Measurements from ENCODE around the gene OR13H1. TPM values are rescaled to one million over a fixed set of nuclear protein-coding genes. Genes with fewer than 3 reads are reported as not detected.
A peak's percentile ranks its signal among the peaks of the same experiment; 100 is the strongest.

The OR13H1 gene
- total RNA-seq, 1 experiment from 2014 or later, result not detected

DNA sequence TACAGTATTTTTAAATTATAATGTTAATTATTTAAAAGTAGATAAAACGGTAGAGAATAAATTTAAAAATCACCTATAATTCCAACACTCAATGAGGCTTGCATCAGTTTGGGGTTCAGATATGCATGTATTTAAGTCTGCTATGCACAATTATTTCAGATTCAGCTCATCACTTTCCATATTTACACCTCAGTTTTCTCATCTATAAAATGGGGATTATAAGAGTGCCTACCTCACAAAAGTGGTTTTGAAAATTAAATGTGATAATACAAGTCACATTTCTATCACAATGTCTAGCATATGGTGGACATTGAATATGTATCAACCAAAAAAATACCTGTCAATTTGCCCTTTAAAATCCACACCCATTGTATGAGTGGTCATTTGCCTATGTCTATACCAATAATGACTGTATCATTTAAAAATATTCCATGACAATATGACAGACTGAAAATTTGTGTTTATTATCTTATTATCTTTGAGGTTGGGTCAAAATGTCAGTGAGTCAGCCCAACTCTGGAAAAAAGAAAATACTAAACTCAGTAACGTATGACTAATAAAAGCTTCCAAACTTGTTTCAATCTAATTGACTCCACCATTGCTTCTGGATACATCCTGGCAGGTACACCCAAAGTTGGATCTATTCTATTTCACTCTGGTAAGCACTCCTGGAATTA lies 20.8 kb downstream of the OR13H1 start:
- intact Hi-C loops (cut with micrococcal nuclease; ENCODE audit: unreplicated experiment), result no loop called here
- POLR2A ChIA-PET (ENCODE audit: low non-redundant PET), result no interaction called here
- BruUV-seq (replicated peaks), result no TSS peak

DNA sequence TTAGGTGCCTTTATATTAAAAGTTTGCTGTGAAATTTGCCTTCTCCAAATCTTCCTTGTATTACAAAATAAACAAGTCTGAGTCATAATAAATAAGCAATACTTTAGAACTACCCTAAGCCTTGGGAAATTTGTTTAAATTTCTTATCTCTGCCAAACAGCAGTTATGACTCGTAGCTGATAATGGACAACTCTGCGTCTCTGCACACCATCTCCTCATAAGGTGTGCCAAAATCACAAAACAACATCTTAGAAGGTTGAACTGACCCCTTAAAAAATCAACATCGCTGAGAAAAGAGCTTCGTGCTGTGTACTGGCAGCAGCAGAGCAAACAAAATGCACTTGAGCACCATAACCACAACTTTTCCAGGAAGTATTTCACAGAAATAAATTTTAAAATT lies 22.0 kb downstream of the OR13H1 start:
- no peak for DNase-seq (ENCODE audit: low spot score)
- Histone ChIP-seq H3K36me3 (ENCODE audit: insufficient read depth, low read length, poor library complexity, severe bottlenecking) (no peaks in the 10 kb centered on the region), H3K9me3 (ENCODE audit: low read depth, low read length, poor library complexity, severe bottlenecking) (no peaks in the 10 kb centered on the region), H3K27me3 (replicated peaks; ENCODE audit: insufficient read depth, low read depth, low read length, poor library complexity) (peaks cover 3% of the 10 kb centered on the region), H3K27ac (ENCODE audit: low read depth, low read length, poor library complexity, severe bottlenecking) (no peak overlapping the region), H3K4me3 (ENCODE audit: low read depth, low read length, poor library complexity, severe bottlenecking) (no peak overlapping the region), H3K4me1 (ENCODE audit: insufficient read depth, low read length, poor library complexity, severe bottlenecking) (no peaks in the 10 kb centered on the region)
- no TSS peak for BruUV-seq (replicated peaks)
- ChIA-PET CTCF (interaction anchor here (0.6 kb wide), 1 partner anchor 821 kb away, joined by 7 read pairs; no protein-coding TSS in a partner anchor), POLR2A (ENCODE audit: low non-redundant PET) (no interaction called here)
- intact Hi-C loops (cut with micrococcal nuclease; ENCODE audit: unreplicated experiment), result no loop called here
- TF ChIP-seq, protein P1, sequence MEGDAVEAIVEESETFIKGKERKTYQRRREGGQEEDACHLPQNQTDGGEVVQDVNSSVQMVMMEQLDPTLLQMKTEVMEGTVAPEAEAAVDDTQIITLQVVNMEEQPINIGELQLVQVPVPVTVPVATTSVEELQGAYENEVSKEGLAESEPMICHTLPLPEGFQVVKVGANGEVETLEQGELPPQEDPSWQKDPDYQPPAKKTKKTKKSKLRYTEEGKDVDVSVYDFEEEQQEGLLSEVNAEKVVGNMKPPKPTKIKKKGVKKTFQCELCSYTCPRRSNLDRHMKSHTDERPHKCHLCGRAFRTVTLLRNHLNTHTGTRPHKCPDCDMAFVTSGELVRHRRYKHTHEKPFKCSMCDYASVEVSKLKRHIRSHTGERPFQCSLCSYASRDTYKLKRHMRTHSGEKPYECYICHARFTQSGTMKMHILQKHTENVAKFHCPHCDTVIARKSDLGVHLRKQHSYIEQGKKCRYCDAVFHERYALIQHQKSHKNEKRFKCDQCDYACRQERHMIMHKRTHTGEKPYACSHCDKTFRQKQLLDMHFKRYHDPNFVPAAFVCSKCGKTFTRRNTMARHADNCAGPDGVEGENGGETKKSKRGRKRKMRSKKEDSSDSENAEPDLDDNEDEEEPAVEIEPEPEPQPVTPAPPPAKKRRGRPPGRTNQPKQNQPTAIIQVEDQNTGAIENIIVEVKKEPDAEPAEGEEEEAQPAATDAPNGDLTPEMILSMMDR (conservative IDR thresholded peaks at IDR 0.05; ENCODE audit: low read depth, low read length), result no peak
- TF ChIP-seq EZH2 (IDR thresholded peaks at IDR 0.05; ENCODE audit: borderline replicate concordance, low read depth, low read length, poor library complexity, severe bottlenecking), result no peak

More for the DNA sequence above, 20.8 kb downstream of the OR13H1 start:
- Histone ChIP-seq H3K4me3 (ENCODE audit: low read depth, low read length, poor library complexity, severe bottlenecking) (no peak overlapping the region), H3K27ac (ENCODE audit: low read depth, low read length, poor library complexity, severe bottlenecking) (no peak overlapping the region), H3K27me3 (replicated peaks; ENCODE audit: insufficient read depth, low read depth, low read length, poor library complexity) (peaks cover 3% of the 10 kb centered on the region), H3K36me3 (ENCODE audit: insufficient read depth, low read length, poor library complexity, severe bottlenecking) (no peaks in the 10 kb centered on the region), H3K4me1 (ENCODE audit: insufficient read depth, low read length, poor library complexity, severe bottlenecking) (no peaks in the 10 kb centered on the region), H3K9me3 (ENCODE audit: low read depth, low read length, poor library complexity, severe bottlenecking) (no peaks in the 10 kb centered on the region)
- DNase-seq (ENCODE audit: low spot score), result no peak
- no peak for TF ChIP-seq EZH2 (IDR thresholded peaks at IDR 0.05; ENCODE audit: borderline replicate concordance, low read depth, low read length, poor library complexity, severe bottlenecking)
- TF ChIP-seq, protein P1 (conservative IDR thresholded peaks at IDR 0.05; ENCODE audit: low read depth, low read length), result no peak
- CTCF ChIA-PET, result no interaction called here

DNA sequence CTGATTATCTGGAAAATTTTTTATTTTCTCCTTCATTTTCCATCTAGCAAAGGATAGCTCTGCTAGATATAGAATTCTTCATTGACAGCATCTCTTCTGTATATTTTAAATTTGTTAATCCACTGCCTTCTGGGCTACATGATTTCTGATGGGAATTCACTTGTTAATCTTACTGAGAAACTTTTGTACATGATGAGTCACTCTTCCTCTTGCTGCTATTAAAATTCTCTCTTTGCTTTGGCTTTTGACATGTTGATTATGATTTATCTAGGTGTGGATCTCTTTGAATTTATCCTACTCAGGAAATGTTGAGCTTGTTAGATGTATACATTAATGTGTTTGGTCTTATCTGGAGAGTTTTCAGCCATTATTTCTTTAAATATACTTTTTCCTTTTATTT lies 27.5 kb downstream of the OR13H1 start:
- no TSS peak for BruUV-seq (replicated peaks)
- POLR2A ChIA-PET (ENCODE audit: low non-redundant PET), result no interaction called here
- no peaks in the 10 kb centered on the region for H3K4me1 ChIP-seq (ENCODE audit: insufficient read depth, low read length, poor library complexity, severe bottlenecking)
- peak; percentile 76 for DNase-seq (ENCODE audit: low spot score)
- no peaks in the 10 kb centered on the region for H3K9me3 ChIP-seq (ENCODE audit: low read depth, low read length, poor library complexity, severe bottlenecking)
- H3K4me3 ChIP-seq (ENCODE audit: low read depth, low read length, poor library complexity, severe bottlenecking), result no peak overlapping the region
- intact Hi-C loops (cut with micrococcal nuclease; ENCODE audit: unreplicated experiment), result no loop called here
- H3K36me3 ChIP-seq (ENCODE audit: insufficient read depth, low read length, poor library complexity, severe bottlenecking), result no peaks in the 10 kb centered on the region
- no peaks in the 10 kb centered on the region for H3K27me3 ChIP-seq (replicated peaks; ENCODE audit: insufficient read depth, low read depth, low read length, poor library complexity)
- H3K27ac ChIP-seq (ENCODE audit: low read depth, low read length, poor library complexity, severe bottlenecking), result no peak overlapping the region
- CTCF ChIA-PET, result no interaction called here
- TF ChIP-seq, protein P1 (conservative IDR thresholded peaks at IDR 0.05; ENCODE audit: low read depth, low read length), result no peak
- no peak for TF ChIP-seq EZH2 (IDR thresholded peaks at IDR 0.05; ENCODE audit: borderline replicate concordance, low read depth, low read length, poor library complexity, severe bottlenecking)

Data from A673 (cell line).